Kidney (tissue), 14 donors: ENCODE results near the gene LCN1. TPM values are rescaled to one million over a fixed set of nuclear protein-coding genes. Genes with fewer than 3 reads are reported as not detected.

ENCODE experiments used
- DNase-seq, 5 donors: peaks; one replicate each; pipeline ENCODE4 v3.0.0-alpha.2; 2013 to 2020
- FAIRE-seq: peaks from 2 replicates; lab custom pipeline; 2012; peaks lifted over from hg19 to GRCh38; lab: Jason Lieb, UNC
- H3K27ac ChIP-seq, 2 donors: one replicate each; pipeline ENCODE4 v1.7.0; 2013; ENCODE audit warnings: low read depth in 2 of 2, low read length in 2 of 2, inconsistent platforms in 1 of 2
- H3K27me3 ChIP-seq: one replicate; pipeline ENCODE4 v1.7.1; 2013; ENCODE audit warnings: low read length, inconsistent platforms; ENCODE audit not compliant: control insufficient read depth, insufficient read depth
- H3K36me3 ChIP-seq, 3 donors: one replicate each; pipeline versions ENCODE4 v1.7.0 to v1.7.1; 2013; ENCODE audit warnings: low read length in 3 of 3, control low read depth in 1 of 3, inconsistent platforms in 1 of 3; ENCODE audit not compliant: insufficient read depth in 3 of 3, control insufficient read depth in 2 of 3
- H3K4me1 ChIP-seq, 3 donors: one replicate each; pipeline versions ENCODE4 v1.7.0 to v1.7.1; 2013; ENCODE audit warnings: low read length in 3 of 3, inconsistent platforms in 1 of 3, low read depth in 1 of 3; ENCODE audit not compliant: control insufficient read depth in 2 of 3, insufficient read depth in 2 of 3
- H3K4me3 ChIP-seq, 3 donors: one replicate each; pipeline versions ENCODE4 v1.7.0 to v1.8.1; 2013; ENCODE audit warnings: low read length in 3 of 3, control low read depth in 1 of 3, inconsistent platforms in 1 of 3
- H3K9ac ChIP-seq, 3 donors: one replicate each; pipeline versions ENCODE4 v1.7.0 to v1.7.1; 2013; ENCODE audit warnings: low read length in 3 of 3, control low read depth in 1 of 3, inconsistent platforms in 1 of 3
- H3K9me3 ChIP-seq, 3 donors: one replicate each; pipeline versions ENCODE4 v1.7.0 to v1.7.1; 2013; ENCODE audit warnings: low read length in 3 of 3, control low read depth in 1 of 3, inconsistent platforms in 1 of 3; ENCODE audit not compliant: control insufficient read depth in 2 of 3, insufficient read depth in 1 of 3
- CTCF ChIP-seq: IDR thresholded peaks from 3 replicates; pipeline ENCODE4 v1.5.1; 2012; ENCODE audit warnings: mild to moderate bottlenecking, moderate library complexity, borderline replicate concordance; ENCODE audit not compliant: insufficient read depth; ENCODE audit errors: extremely low read depth
- intact Hi-C: fragments of 100-400 bp; cut with DNase I; formaldehyde crosslinking; loops from one replicate; pipeline ENCODE4 v1.11.1; 2022
- polyA plus RNA-seq: library from polyadenylated mRNA; stranded (reverse); fragments of 350-450 nt; fragmentation: Illumina TruSeq; extraction: RNeasy Lipid Tissue Mini Kit (QIAGEN cat#74804); gene quantifications from one replicate; pipeline ENCODE4 v1.2.3, GENCODE V29; 2014; ENCODE audit warnings: low read depth, low replicate concordance; ENCODE audit not compliant: insufficient read depth
- total RNA-seq: library from RNA; stranded (reverse); fragmentation: NEBNext Ultra II Directional; extraction: Animal tissue kit (Norgen Biotek cat#: 25700); gene quantifications from one replicate; pipeline ENCODE4 v1.2.1, GENCODE V29; 2021
- donor health status: control.
- donor health status: control.
- donor health status: control.
- donor health status: control.
- donor health status: control.
- donor health status: DM: yes; HTN: yes; CAD: no.
- donor health status: Normal renal cell carcinoma (clear cell type).

The LCN1 gene
- total and polyA plus RNA-seq, 2 donors from 2014 or later = not detected

GRCh38 chr9:135559606-135560005 lies 38.4 kb downstream of the LCN1 start:
- no peak overlapping the region for H3K9ac ChIP-seq
- TF ChIP-seq CTCF = no peak
- FAIRE-seq (no peak), DNase-seq (no peak)
- no peaks in the 10 kb centered on the region for H3K4me1 ChIP-seq
- H3K27ac ChIP-seq = no peak overlapping the region
- H3K9me3 ChIP-seq = no peaks in the 10 kb centered on the region
- no peak overlapping the region for H3K4me3 ChIP-seq
- H3K36me3 ChIP-seq = no peaks in the 10 kb centered on the region
- H3K27me3 ChIP-seq = no peaks in the 10 kb centered on the region
- intact Hi-C loops = no loop called here

- no peaks in the 10 kb centered on the region for H3K27me3 ChIP-seq
- no peak within 1 kb of the TSS for H3K27ac ChIP-seq
- H3K9ac ChIP-seq = no peak within 1 kb of the TSS
- H3K9me3 ChIP-seq = no peaks in the 10 kb centered on the region
- FAIRE-seq (no peak), DNase-seq (no peak)
- H3K4me3 ChIP-seq = no peak within 1 kb of the TSS
- TF ChIP-seq CTCF = no peak
- H3K36me3 ChIP-seq = no peaks in the 10 kb centered on the region
- H3K4me1 ChIP-seq = no peaks in the 10 kb centered on the region
- intact Hi-C loops = no loop called here
These were observed 40.4 kb downstream of the LCN1 start, which contains the start of gene PAEP for GRCh38 chr9:135561391-135562234. Gene PAEP, plus strand, starts transcription at chr9:135561756.

- no peak for TF ChIP-seq CTCF
These were observed 41.0 kb downstream of the LCN1 start for GRCh38 chr9:135562235-135562745.

More at GRCh38 chr9:135562235-135562745, 41.0 kb downstream of the LCN1 start:
- intact Hi-C loops = no loop called here
- Histone ChIP-seq H3K27ac (no peak overlapping the region), H3K9ac (no peak overlapping the region), H3K4me1 (no peaks in the 10 kb centered on the region), H3K4me3 (no peak overlapping the region), H3K27me3 (no peaks in the 10 kb centered on the region), H3K9me3 (no peaks in the 10 kb centered on the region), H3K36me3 (no peaks in the 10 kb centered on the region)
- DNase-seq (no peak), FAIRE-seq (no peak)
